Adrenal gland (tissue), 12 donors: ENCODE measurements around the gene SHROOM4. TPM values are rescaled to one million over a fixed set of nuclear protein-coding genes. Genes with fewer than 3 reads are reported as not detected.
A peak's percentile ranks its signal among the peaks of the same experiment; 100 is the strongest.

ENCODE experiments used
- DNase-seq, 7 donors: peaks; one replicate each; pipeline ENCODE4 v3.0.0-alpha.2; 2019 to 2020
- H3K27ac ChIP-seq, 5 donors: fragments of 200-600 bp; sonication (generic) in 4 of 5; 1 replicate in 3 of 5; 2 replicates in 2 of 5; pipeline versions ENCODE4 v1.5.1 to v1.8.0; 2016 to 2020; ENCODE audit warnings: mild to moderate bottlenecking in 1 of 5
- H3K27me3 ChIP-seq: fragments of 200-600 bp; 2 replicates; pipeline ENCODE4 v1.8.0; 2021
- H3K36me3 ChIP-seq, 2 donors: fragments of 200-600 bp; replicated peaks in 1 of 2; 1 replicate in 1 of 2; 2 replicates in 1 of 2; pipeline versions ENCODE4 v1.5.1 to v1.8.0; 2018 to 2022
- H3K4me1 ChIP-seq, 2 donors: fragments of 200-600 bp; replicated peaks in 1 of 2; 1 replicate in 1 of 2; 2 replicates in 1 of 2; pipeline versions ENCODE4 v1.5.1 to v1.8.0; 2018 to 2021
- H3K4me3 ChIP-seq, 4 donors: fragments of 200-600 bp; sonication (generic) in 3 of 4; one replicate each; pipeline ENCODE4 v1.5.1; 2016 to 2018
- H3K9me3 ChIP-seq, 3 donors: fragments of 200-600 bp; sonication (generic) in 1 of 3; replicated peaks in 1 of 3; 1 replicate in 2 of 3; 2 replicates in 1 of 3; pipeline versions ENCODE4 v1.5.1 to v1.8.0; 2016 to 2021
- CTCF ChIP-seq, 6 experiments: fragments of 450-650 bp in 4 of 6; fragments of 200-600 bp in 2 of 6; sonication (generic) in 1 of 6; IDR thresholded peaks; 1 replicate in 5 of 6; 2 replicates in 1 of 6; pipeline versions ENCODE4 v1.5.1 to v1.8.0; 2016 to 2021; ENCODE audit warnings: antibody characterized with exemption in 6 of 6, mild to moderate bottlenecking in 2 of 6, moderate library complexity in 1 of 6
- POLR2A ChIP-seq, 2 donors: fragments of 450-650 bp; IDR thresholded peaks; one replicate each; pipeline ENCODE4 v1.6.1; 2017; ENCODE audit warnings: antibody characterized with exemption in 2 of 2, mild to moderate bottlenecking in 2 of 2, moderate library complexity in 1 of 2
- WGBS, 4 donors: extraction: QIAGEN DNeasy Blood & Tissue Kit in 2 of 4; methylation state at CpG; one replicate each; pipeline versions ENCODE4 v1.1.5 to v1.1.7; 2013 to 2017; 5-methylcytosine and 5-hydroxymethylcytosine counted together
- intact Hi-C, 2 donors: fragments of 100-400 bp; cut with DNase I; formaldehyde crosslinking; loops; one replicate each; pipeline versions ENCODE4 v1.14.1 to v1.15.0; 2022 to 2023
- polyA plus RNA-seq, 3 donors: library from polyadenylated mRNA; stranded (reverse); fragments of 200-250 nt in 2 of 3; fragments of 350-450 nt in 1 of 3; fragmentation: Illumina TruSeq in 1 of 3; extraction: RNeasy Lipid Tissue Mini Kit (QIAGEN cat#74804) in 1 of 3; gene quantifications; one replicate each; pipeline ENCODE4 v1.2.3, GENCODE V29; 2013 to 2014
- total RNA-seq, 9 donors: library from RNA; depleted of rRNA in 4 of 9; stranded (reverse); fragments of >200 nt in 4 of 9; fragments of 120-200 nt in 1 of 9; fragmentation: NEBNext Ultra II Directional in 1 of 9; extraction: Animal tissue kit (Norgen Biotek cat#: 25700) in 1 of 9; gene quantifications; one replicate each; pipeline versions ENCODE4 v1.1.0 to v1.2.4, GENCODE V29; 2013 to 2023
- donor health status: healthy with polysubstance abuse.
- donor health status: Bipolar disorder and iron deficiency.
- donor health status: DM: yes; HTN: yes; CAD: no.
- donor health status: DM: no; HTN: no; CAD: no.
- donor health status: DM: no; HTN: no; CAD: no.
- donor health status: DM: yes; HTN: yes; CAD: no.

SHROOM4 gene
- total and polyA plus RNA-seq, 12 donors: 2.9 to 8.7 (median 5.9) TPM

GRCh38 chrX:50698944-50699343 lies 115.0 kb downstream of the SHROOM4 start:
- no peak for DNase-seq
- Histone ChIP-seq H3K4me3 (no peak overlapping the region), H3K9me3 (no peaks in the 10 kb centered on the region), H3K27me3 (peaks cover 8% of the 10 kb centered on the region), H3K27ac (no peak overlapping the region), H3K36me3 (no peaks in the 10 kb centered on the region), H3K4me1 (no peaks in the 10 kb centered on the region)
- TF ChIP-seq POLR2A (IDR thresholded peaks at IDR 0.05) (no peak), CTCF (IDR thresholded peaks at IDR 0.05) (no peak)
- WGBS, 4 donors: 50 to 82% (median 66%) methylated on average over 2 of the region's 2 CpGs
- intact Hi-C loops: no loop called here

- H3K27me3 ChIP-seq: peaks cover 8% of the 10 kb centered on the region
- H3K4me1 ChIP-seq: no peaks in the 10 kb centered on the region
- H3K27ac ChIP-seq: peak overlapping the region in 1 of 5 donors; percentile 72
- no peak overlapping the region for H3K4me3 ChIP-seq
- intact Hi-C loops: no loop called here
- H3K9me3 ChIP-seq: no peaks in the 10 kb centered on the region
- no peaks in the 10 kb centered on the region for H3K36me3 ChIP-seq
- 11 to 25% (median 11%) methylated on average over 2 of the region's 2 CpGs for WGBS, 4 donors
- peak in 2 of 7 donors; percentile 8 to 20 for DNase-seq
- TF ChIP-seq CTCF (IDR thresholded peaks at IDR 0.05) (no peak), POLR2A (IDR thresholded peaks at IDR 0.05) (no peak)
Measured at GRCh38 chrX:50697691-50698090, 116.3 kb downstream of the SHROOM4 start.

GRCh38 chrX:50691820-50692219 lies 122.2 kb downstream of the SHROOM4 start:
- H3K27me3 ChIP-seq: peaks cover 8% of the 10 kb centered on the region
- H3K4me3 ChIP-seq: no peak overlapping the region
- no peaks in the 10 kb centered on the region for H3K9me3 ChIP-seq
- DNase-seq: peak in 2 of 7 donors; percentile 20 to 32
- H3K4me1 ChIP-seq: no peaks in the 10 kb centered on the region
- H3K36me3 ChIP-seq: no peaks in the 10 kb centered on the region
- intact Hi-C loops: no loop called here
- 20 to 29% (median 24%) methylated on average over 5 of the region's 5 CpGs for WGBS, 4 donors
- no peak overlapping the region for H3K27ac ChIP-seq
- TF ChIP-seq CTCF (IDR thresholded peaks at IDR 0.05): peak; percentile 47 to 74 (median 68)
- TF ChIP-seq POLR2A (IDR thresholded peaks at IDR 0.05): no peak

- H3K27me3 ChIP-seq: peaks cover 14% of the 10 kb centered on the region
- no peak for TF ChIP-seq POLR2A (IDR thresholded peaks at IDR 0.05)
- TF ChIP-seq CTCF (IDR thresholded peaks at IDR 0.05): no peak
- no peak overlapping the region for H3K4me3 ChIP-seq
- no peaks in the 10 kb centered on the region for H3K9me3 ChIP-seq
- H3K36me3 ChIP-seq: no peaks in the 10 kb centered on the region
- intact Hi-C loops: loop anchor here in 1 of 2 donors (10.0 kb wide), 1 partner anchor 230 kb away; the partner anchor contains the start of gene BMP15
- WGBS, 4 donors: 37 to 72% (median 51%) methylated on average over 2 of the region's 2 CpGs
- H3K27ac ChIP-seq: no peak overlapping the region
- DNase-seq: no peak
- no peaks in the 10 kb centered on the region for H3K4me1 ChIP-seq
Measured at GRCh38 chrX:50684871-50685270, 129.1 kb downstream of the SHROOM4 start.
